Measurements from ENCODE around the gene IDI2.

DNA sequence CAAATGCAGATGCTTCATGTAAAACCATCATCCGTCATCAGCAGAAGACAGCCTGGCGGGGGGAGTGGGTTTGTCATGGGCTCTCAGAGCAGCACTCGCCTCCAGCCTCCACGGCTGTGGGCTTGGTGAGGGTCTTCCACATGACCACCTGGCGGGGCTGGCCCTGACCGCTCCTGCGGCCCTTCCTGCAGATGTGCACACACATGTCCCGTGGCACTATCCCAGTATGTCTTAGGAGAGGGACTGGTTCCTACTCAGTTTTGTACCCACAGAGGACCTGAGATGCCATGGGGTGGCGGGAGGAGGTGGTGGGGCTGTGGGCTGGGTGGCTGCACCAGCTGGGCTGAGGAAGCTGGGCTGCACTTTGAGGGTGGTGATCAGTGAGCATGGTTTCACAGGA lies 4.7 kb downstream of the IDI2 start:
- TF ChIP-seq CTCF (IDR thresholded peaks at IDR 0.05; ENCODE audit: low read depth, low read length) = no peak
- no peak for TF ChIP-seq EZH2phosphoT487 (IDR thresholded peaks at IDR 0.05; ENCODE audit: low read depth)
